ENCODE results near the gene HTR3E.

GRCh38 chr3:184067573-184068055 lies 29.2 kb upstream of the HTR3E start:
- TF ChIP-seq CTCF (IDR thresholded peaks at IDR 0.05) (no peak), JUN (CRISPR knock-in tag; IDR thresholded peaks at IDR 0.05) (no peak), ZNF232 (CRISPR knock-in tag; IDR thresholded peaks at IDR 0.05) (no peak), ATF6 (CRISPR knock-in tag; IDR thresholded peaks at IDR 0.05) (no peak), SOX15 (CRISPR knock-in tag; IDR thresholded peaks at IDR 0.05) (no peak), FOXJ3 (CRISPR knock-in tag; IDR thresholded peaks at IDR 0.05; ENCODE audit: borderline replicate concordance) (no peak), SP1 (CRISPR knock-in tag; conservative IDR thresholded peaks at IDR 0.05) (no peak), ATF2 (CRISPR knock-in tag; IDR thresholded peaks at IDR 0.05; ENCODE audit: borderline replicate concordance, low read depth) (no peak)
